ENCODE results near the gene NTSR1.

The NTSR1 gene

GRCh38 chr20:62765432-62766070, 56.9 kb downstream of the NTSR1 start:
- no peaks in the 10 kb centered on the region for H3K36me3 ChIP-seq (replicated peaks; ENCODE audit: low read depth, low read length)
- H3K79me2 ChIP-seq (ENCODE audit: low read length): no peaks in the 10 kb centered on the region
- no peaks in the 10 kb centered on the region for H3K4me1 ChIP-seq (ENCODE audit: low read length)
- H3K27me3 ChIP-seq (ENCODE audit: low read depth, low read length): peaks cover 3% of the 10 kb centered on the region; the same call in 1 of the 2 replicates
- TF ChIP-seq EZH2phosphoT487 (IDR thresholded peaks at IDR 0.05; ENCODE audit: low read depth): no peak
- TF ChIP-seq, protein P1, sequence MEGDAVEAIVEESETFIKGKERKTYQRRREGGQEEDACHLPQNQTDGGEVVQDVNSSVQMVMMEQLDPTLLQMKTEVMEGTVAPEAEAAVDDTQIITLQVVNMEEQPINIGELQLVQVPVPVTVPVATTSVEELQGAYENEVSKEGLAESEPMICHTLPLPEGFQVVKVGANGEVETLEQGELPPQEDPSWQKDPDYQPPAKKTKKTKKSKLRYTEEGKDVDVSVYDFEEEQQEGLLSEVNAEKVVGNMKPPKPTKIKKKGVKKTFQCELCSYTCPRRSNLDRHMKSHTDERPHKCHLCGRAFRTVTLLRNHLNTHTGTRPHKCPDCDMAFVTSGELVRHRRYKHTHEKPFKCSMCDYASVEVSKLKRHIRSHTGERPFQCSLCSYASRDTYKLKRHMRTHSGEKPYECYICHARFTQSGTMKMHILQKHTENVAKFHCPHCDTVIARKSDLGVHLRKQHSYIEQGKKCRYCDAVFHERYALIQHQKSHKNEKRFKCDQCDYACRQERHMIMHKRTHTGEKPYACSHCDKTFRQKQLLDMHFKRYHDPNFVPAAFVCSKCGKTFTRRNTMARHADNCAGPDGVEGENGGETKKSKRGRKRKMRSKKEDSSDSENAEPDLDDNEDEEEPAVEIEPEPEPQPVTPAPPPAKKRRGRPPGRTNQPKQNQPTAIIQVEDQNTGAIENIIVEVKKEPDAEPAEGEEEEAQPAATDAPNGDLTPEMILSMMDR (IDR thresholded peaks at IDR 0.05; ENCODE audit: low read depth, low read length): no peak
- no peak overlapping the region for H2AFZ ChIP-seq (ENCODE audit: low read depth, low read length)
- no peak overlapping the region for H3K4me2 ChIP-seq (ENCODE audit: low read length)
- H4K20me1 ChIP-seq (ENCODE audit: insufficient read depth, low read length): no peaks in the 10 kb centered on the region
- no peak overlapping the region for H3K4me3 ChIP-seq (ENCODE audit: low read length)
- H3K9me3 ChIP-seq (ENCODE audit: insufficient read depth, low read length): no peaks in the 10 kb centered on the region
- H3K9ac ChIP-seq (ENCODE audit: low read length): no peak overlapping the region
- H3K27ac ChIP-seq (ENCODE audit: low read length): no peak overlapping the region

- Histone ChIP-seq H4K20me1 (ENCODE audit: insufficient read depth, low read length) (no peaks in the 10 kb centered on the region), H3K79me2 (ENCODE audit: low read length) (no peaks in the 10 kb centered on the region), H3K27me3 (ENCODE audit: low read depth, low read length) (peaks cover 3% of the 10 kb centered on the region; the same call in 1 of the 2 replicates), H3K27ac (ENCODE audit: low read length) (no peak overlapping the region), H3K9me3 (ENCODE audit: insufficient read depth, low read length) (no peaks in the 10 kb centered on the region), H2AFZ (ENCODE audit: low read depth, low read length) (no peak overlapping the region), H3K4me3 (ENCODE audit: low read length) (no peak overlapping the region), H3K9ac (ENCODE audit: low read length) (no peak overlapping the region), H3K36me3 (replicated peaks; ENCODE audit: low read depth, low read length) (no peaks in the 10 kb centered on the region), H3K4me2 (ENCODE audit: low read length) (no peak overlapping the region), H3K4me1 (ENCODE audit: low read length) (no peaks in the 10 kb centered on the region)
- TF ChIP-seq, protein P1 (IDR thresholded peaks at IDR 0.05; ENCODE audit: low read depth, low read length): no peak
- no peak for TF ChIP-seq EZH2phosphoT487 (IDR thresholded peaks at IDR 0.05; ENCODE audit: low read depth)
Observed at GRCh38 chr20:62766071-62766450, 57.4 kb downstream of the NTSR1 start.

DNA sequence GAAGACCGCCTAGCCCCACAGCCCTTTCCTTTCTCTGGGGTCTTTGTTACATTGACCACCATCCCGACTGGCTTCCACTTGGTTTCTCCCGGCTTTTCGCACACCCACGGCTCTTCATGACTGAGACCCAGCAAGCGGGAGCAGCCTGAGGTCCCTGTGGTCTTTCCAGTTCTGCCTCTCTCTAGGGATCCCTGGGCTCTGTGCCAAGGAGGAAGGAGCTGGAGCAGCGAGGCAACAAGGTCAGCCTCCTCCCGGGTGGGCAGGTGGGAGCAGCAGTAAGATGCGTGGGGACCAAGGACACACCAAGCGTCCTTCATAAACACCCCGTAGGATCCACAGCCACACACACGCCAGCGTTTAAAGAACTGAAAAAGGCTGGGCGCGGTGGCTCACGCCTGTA, 58.1 kb downstream of the NTSR1 start:
- peaks cover 3% of the 10 kb centered on the region; the same call in 1 of the 2 replicates for H3K27me3 ChIP-seq (ENCODE audit: low read depth, low read length)
- H3K4me2 ChIP-seq (ENCODE audit: low read length): no peak overlapping the region
- H3K9ac ChIP-seq (ENCODE audit: low read length): no peak overlapping the region
- no peaks in the 10 kb centered on the region for H3K36me3 ChIP-seq (replicated peaks; ENCODE audit: low read depth, low read length)
- H3K4me1 ChIP-seq (ENCODE audit: low read length): no peaks in the 10 kb centered on the region
- H3K9me3 ChIP-seq (ENCODE audit: insufficient read depth, low read length): no peaks in the 10 kb centered on the region
- H3K79me2 ChIP-seq (ENCODE audit: low read length): no peaks in the 10 kb centered on the region
- no peak for TF ChIP-seq EZH2phosphoT487 (IDR thresholded peaks at IDR 0.05; ENCODE audit: low read depth)
- TF ChIP-seq, protein P1 (IDR thresholded peaks at IDR 0.05; ENCODE audit: low read depth, low read length): no peak
- H3K27ac ChIP-seq (ENCODE audit: low read length): no peak overlapping the region
- H4K20me1 ChIP-seq (ENCODE audit: insufficient read depth, low read length): no peaks in the 10 kb centered on the region
- no peak overlapping the region for H2AFZ ChIP-seq (ENCODE audit: low read depth, low read length)
- no peak overlapping the region for H3K4me3 ChIP-seq (ENCODE audit: low read length)

GRCh38 chr20:62768234-62768546, 59.6 kb downstream of the NTSR1 start:
- H2AFZ ChIP-seq (ENCODE audit: low read depth, low read length): no peak overlapping the region
- no peaks in the 10 kb centered on the region for H3K4me1 ChIP-seq (ENCODE audit: low read length)
- no peaks in the 10 kb centered on the region for H3K9me3 ChIP-seq (ENCODE audit: insufficient read depth, low read length)
- peaks cover 10% of the 10 kb centered on the region; the same call in 1 of the 2 replicates for H3K27me3 ChIP-seq (ENCODE audit: low read depth, low read length)
- H4K20me1 ChIP-seq (ENCODE audit: insufficient read depth, low read length): no peaks in the 10 kb centered on the region
- TF ChIP-seq, protein P1 (IDR thresholded peaks at IDR 0.05; ENCODE audit: low read depth, low read length): no peak
- no peak for TF ChIP-seq EZH2phosphoT487 (IDR thresholded peaks at IDR 0.05; ENCODE audit: low read depth)
- no peak overlapping the region for H3K9ac ChIP-seq (ENCODE audit: low read length)
- no peak overlapping the region for H3K27ac ChIP-seq (ENCODE audit: low read length)
- H3K36me3 ChIP-seq (replicated peaks; ENCODE audit: low read depth, low read length): no peaks in the 10 kb centered on the region
- H3K4me2 ChIP-seq (ENCODE audit: low read length): no peak overlapping the region
- no peak overlapping the region for H3K4me3 ChIP-seq (ENCODE audit: low read length)
- no peaks in the 10 kb centered on the region for H3K79me2 ChIP-seq (ENCODE audit: low read length)

Data from OCI-LY3 (cell line).